GM23338 (cell line): ENCODE data around the gene PKP3. TPM values are rescaled to one million over a fixed set of nuclear protein-coding genes. Genes with fewer than 3 reads are reported as not detected.

Source experiments
- ATAC-seq: fragments of 200-7000 bp; cut with Tn5 transposase; 3 replicates; pipeline ENCODE4 v1.9.1; 2020
- DNase-seq: peaks from one replicate; pipeline ENCODE4 v3.0.0-alpha.2; 2015; ENCODE audit warnings: low spot score
- H2AFZ ChIP-seq: fragments of 200-600 bp; sonication (generic); 2 replicates; pipeline ENCODE4 v1.8.0; 2016; ENCODE audit warnings: antibody characterized with exemption, mild to moderate bottlenecking, moderate library complexity
- H3F3A ChIP-seq: fragments of 200-600 bp; sonication (generic); replicated peaks from 2 replicates; pipeline ENCODE4 v1.8.0; 2017; ENCODE audit warnings: antibody characterized with exemption, mixed run types, low read depth
- H3K27ac ChIP-seq: fragments of 200-600 bp; sonication (generic); 2 replicates; pipeline ENCODE4 v1.6.1; 2016; ENCODE audit warnings: low read depth
- H3K27me3 ChIP-seq: fragments of 200-600 bp; sonication (generic); 2 replicates; pipeline ENCODE4 v1.8.0; 2016; ENCODE audit warnings: mild to moderate bottlenecking, mixed run types, moderate library complexity; ENCODE audit not compliant: insufficient read depth
- H3K36me3 ChIP-seq: fragments of 200-600 bp; sonication (generic); 2 replicates; pipeline ENCODE4 v1.8.0; 2016; ENCODE audit warnings: mild to moderate bottlenecking; ENCODE audit not compliant: insufficient read depth
- H3K4me1 ChIP-seq: fragments of 200-600 bp; sonication (generic); 2 replicates; pipeline ENCODE4 v1.8.0; 2016; ENCODE audit warnings: mild to moderate bottlenecking, moderate library complexity; ENCODE audit not compliant: insufficient read depth
- H3K4me2 ChIP-seq: fragments of 200-600 bp; sonication (generic); 2 replicates; pipeline ENCODE4 v1.7.1; 2017; ENCODE audit warnings: mixed run types
- H3K4me3 ChIP-seq: fragments of 200-600 bp; sonication (generic); 2 replicates; pipeline ENCODE4 v1.6.1; 2016; ENCODE audit warnings: mixed run types
- H3K79me2 ChIP-seq: fragments of 200-600 bp; sonication (generic); replicated peaks from 2 replicates; pipeline ENCODE4 v1.8.0; 2017; ENCODE audit warnings: mild to moderate bottlenecking; ENCODE audit not compliant: insufficient read depth
- H3K9me2 ChIP-seq: fragments of 200-600 bp; sonication (generic); 2 replicates; pipeline ENCODE4 v1.8.0; 2017; ENCODE audit not compliant: insufficient read depth
- H4K20me1 ChIP-seq: fragments of 200-600 bp; sonication (generic); replicated peaks from 2 replicates; pipeline ENCODE4 v1.8.0; 2017; ENCODE audit warnings: mild to moderate bottlenecking; ENCODE audit not compliant: insufficient read depth
- H3K27ac Mint-ChIP-seq: 2 replicates; pipeline ENCODE4 v1.8.0; 2020; ENCODE audit warnings: inconsistent platforms, mild to moderate bottlenecking, moderate library complexity, mixed read lengths
- H3K27me3 Mint-ChIP-seq: 3 replicates; pipeline ENCODE4 v1.8.0; 2022; ENCODE audit warnings: low read depth, mild to moderate bottlenecking, moderate library complexity, mixed read lengths, inconsistent platforms; ENCODE audit not compliant: insufficient read depth, poor library complexity
- H3K36me3 Mint-ChIP-seq: 3 replicates; pipeline ENCODE4 v1.8.0; 2021; ENCODE audit warnings: low read depth, mild to moderate bottlenecking, inconsistent platforms, moderate library complexity, mixed read lengths
- H3K4me1 Mint-ChIP-seq: 3 replicates; pipeline ENCODE4 v1.8.0; 2020; ENCODE audit warnings: mild to moderate bottlenecking, inconsistent platforms, mixed read lengths
- H3K4me3 Mint-ChIP-seq: 3 replicates; pipeline ENCODE4 v1.8.0; 2021; ENCODE audit warnings: moderate library complexity, mild to moderate bottlenecking, inconsistent platforms, mixed read lengths
- H3K9me3 Mint-ChIP-seq: 3 replicates; pipeline ENCODE4 v1.8.0; 2020; ENCODE audit warnings: moderate library complexity, mild to moderate bottlenecking, inconsistent platforms, mixed read lengths
- CTCF ChIP-seq, 2 experiments: fragments of 200-600 bp in 1 of 2; sonication (generic) in 1 of 2; conservative IDR thresholded peaks; 2 replicates each; pipeline versions ENCODE4 v1.5.1 to v1.6.1; 2016 to 2017; ENCODE audit warnings: antibody characterized with exemption in 2 of 2, low read depth in 2 of 2, mild to moderate bottlenecking in 2 of 2, moderate library complexity in 1 of 2
- EZH2 ChIP-seq: fragments of 200-600 bp; sonication (generic); IDR thresholded peaks from one replicate; pipeline ENCODE4 v1.8.0; 2017; ENCODE audit warnings: antibody characterized with exemption, mild to moderate bottlenecking, low read depth; ENCODE audit not compliant: unreplicated experiment
- EZH2phosphoT487 ChIP-seq: fragments of 200-600 bp; sonication (generic); IDR thresholded peaks from one replicate; pipeline ENCODE4 v1.8.1; 2018; ENCODE audit warnings: antibody characterized with exemption; ENCODE audit not compliant: unreplicated experiment
- JUNB ChIP-seq: IDR thresholded peaks from one replicate; pipeline ENCODE4 v1.6.1; 2016; ENCODE audit warnings: antibody characterized with exemption; ENCODE audit not compliant: unreplicated experiment
- NANOG ChIP-seq: IDR thresholded peaks from 2 replicates; pipeline ENCODE4 v1.6.1; 2016; ENCODE audit warnings: antibody characterized with exemption, borderline replicate concordance
- POLR2AphosphoS5 ChIP-seq: IDR thresholded peaks from 2 replicates; pipeline ENCODE4 v1.6.1; 2016; ENCODE audit warnings: antibody characterized with exemption, low read depth
- ZNF114 ChIP-seq: fragments of 250-450 bp; sonication (Bioruptor Pico); IDR thresholded peaks from 2 replicates; pipeline ENCODE4 v1.5.0; 2020; ENCODE audit warnings: mild to moderate bottlenecking, moderate library complexity
- ZNF331 ChIP-seq: fragments of 250-450 bp; sonication (Bioruptor Pico); IDR thresholded peaks from 2 replicates; pipeline ENCODE4 v1.5.0; 2020; ENCODE audit warnings: low read depth, mild to moderate bottlenecking, moderate library complexity
- polyA plus RNA-seq: library from polyadenylated mRNA; unstranded; fragments of >200 nt; fragmentation: Nextera tagmentation; extraction: Ambion mirVana; gene quantifications from 2 replicates; pipeline ENCODE4 v1.2.1, GENCODE V29; 2016
- total RNA-seq: library from RNA; depleted of rRNA; stranded (reverse); fragments of >200 nt; shearing (Covaris generic); gene quantifications from 2 replicates; pipeline ENCODE4 v1.2.3, GENCODE V29; 2014
- TF ChIP-seq, protein P1 (sequence below): IDR thresholded peaks from 2 replicates; pipeline ENCODE4 v1.6.1; 2016; ENCODE audit warnings: antibody characterized with exemption
- TF ChIP-seq, protein P2 (sequence below): fragments of 250-450 bp; sonication (Bioruptor Pico); IDR thresholded peaks from 2 replicates; pipeline ENCODE4 v1.5.0; 2020; ENCODE audit warnings: mild to moderate bottlenecking, moderate library complexity

Gene PKP3
- total and polyA plus RNA-seq, 2 experiments from 2014 or later, result 7.2 to 23.0 TPM

GRCh38 chr11:417652-418342, 23.8 kb downstream of the PKP3 start:
- H3K27ac ChIP-seq, result no peak overlapping the region
- peaks cover 7% of the 10 kb centered on the region; the same call in 1 of the 2 replicates for H3K4me1 ChIP-seq
- Mint-ChIP-seq H3K4me3 (peak overlapping the region; percentile 74), H3K27me3 (peaks cover 23% of the 10 kb centered on the region), H3K4me1 (peaks cover 26% of the 10 kb centered on the region), H3K36me3 (no peaks in the 10 kb centered on the region), H3K27ac (peak overlapping the region; percentile 74; the same call in 1 of the 2 replicates), H3K9me3 (no peaks in the 10 kb centered on the region)
- peak overlapping the region; percentile 95 for H3K4me2 ChIP-seq
- ATAC-seq (peak; percentile 1), DNase-seq (no peak)
- no peaks in the 10 kb centered on the region for H3K36me3 ChIP-seq
- H3K27me3 ChIP-seq, result no peaks in the 10 kb centered on the region
- no peaks in the 10 kb centered on the region for H3K9me2 ChIP-seq
- H4K20me1 ChIP-seq, result no peaks in the 10 kb centered on the region; the same call in 1 of the 2 replicates
- H3F3A ChIP-seq, result peaks cover 7% of the 10 kb centered on the region
- peaks cover 5% of the 10 kb centered on the region for H3K79me2 ChIP-seq
- peak overlapping the region; percentile 78 for H3K4me3 ChIP-seq
- peak overlapping the region; percentile 91 for H2AFZ ChIP-seq
- no peak for TF ChIP-seq ZNF331
- TF ChIP-seq CTCF (conservative IDR thresholded peaks at IDR 0.05; ENCODE audit: low read depth in 2 of 2), result no peak
- TF ChIP-seq, protein P1, sequence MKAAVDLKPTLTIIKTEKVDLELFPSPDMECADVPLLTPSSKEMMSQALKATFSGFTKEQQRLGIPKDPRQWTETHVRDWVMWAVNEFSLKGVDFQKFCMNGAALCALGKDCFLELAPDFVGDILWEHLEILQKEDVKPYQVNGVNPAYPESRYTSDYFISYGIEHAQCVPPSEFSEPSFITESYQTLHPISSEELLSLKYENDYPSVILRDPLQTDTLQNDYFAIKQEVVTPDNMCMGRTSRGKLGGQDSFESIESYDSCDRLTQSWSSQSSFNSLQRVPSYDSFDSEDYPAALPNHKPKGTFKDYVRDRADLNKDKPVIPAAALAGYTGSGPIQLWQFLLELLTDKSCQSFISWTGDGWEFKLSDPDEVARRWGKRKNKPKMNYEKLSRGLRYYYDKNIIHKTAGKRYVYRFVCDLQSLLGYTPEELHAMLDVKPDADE, result no peak
- TF ChIP-seq POLR2AphosphoS5, result no peak
- no peak for TF ChIP-seq EZH2
- TF ChIP-seq NANOG, result no peak
- TF ChIP-seq ZNF114 (CRISPR knock-in tag), result no peak
- TF ChIP-seq, protein P2, sequence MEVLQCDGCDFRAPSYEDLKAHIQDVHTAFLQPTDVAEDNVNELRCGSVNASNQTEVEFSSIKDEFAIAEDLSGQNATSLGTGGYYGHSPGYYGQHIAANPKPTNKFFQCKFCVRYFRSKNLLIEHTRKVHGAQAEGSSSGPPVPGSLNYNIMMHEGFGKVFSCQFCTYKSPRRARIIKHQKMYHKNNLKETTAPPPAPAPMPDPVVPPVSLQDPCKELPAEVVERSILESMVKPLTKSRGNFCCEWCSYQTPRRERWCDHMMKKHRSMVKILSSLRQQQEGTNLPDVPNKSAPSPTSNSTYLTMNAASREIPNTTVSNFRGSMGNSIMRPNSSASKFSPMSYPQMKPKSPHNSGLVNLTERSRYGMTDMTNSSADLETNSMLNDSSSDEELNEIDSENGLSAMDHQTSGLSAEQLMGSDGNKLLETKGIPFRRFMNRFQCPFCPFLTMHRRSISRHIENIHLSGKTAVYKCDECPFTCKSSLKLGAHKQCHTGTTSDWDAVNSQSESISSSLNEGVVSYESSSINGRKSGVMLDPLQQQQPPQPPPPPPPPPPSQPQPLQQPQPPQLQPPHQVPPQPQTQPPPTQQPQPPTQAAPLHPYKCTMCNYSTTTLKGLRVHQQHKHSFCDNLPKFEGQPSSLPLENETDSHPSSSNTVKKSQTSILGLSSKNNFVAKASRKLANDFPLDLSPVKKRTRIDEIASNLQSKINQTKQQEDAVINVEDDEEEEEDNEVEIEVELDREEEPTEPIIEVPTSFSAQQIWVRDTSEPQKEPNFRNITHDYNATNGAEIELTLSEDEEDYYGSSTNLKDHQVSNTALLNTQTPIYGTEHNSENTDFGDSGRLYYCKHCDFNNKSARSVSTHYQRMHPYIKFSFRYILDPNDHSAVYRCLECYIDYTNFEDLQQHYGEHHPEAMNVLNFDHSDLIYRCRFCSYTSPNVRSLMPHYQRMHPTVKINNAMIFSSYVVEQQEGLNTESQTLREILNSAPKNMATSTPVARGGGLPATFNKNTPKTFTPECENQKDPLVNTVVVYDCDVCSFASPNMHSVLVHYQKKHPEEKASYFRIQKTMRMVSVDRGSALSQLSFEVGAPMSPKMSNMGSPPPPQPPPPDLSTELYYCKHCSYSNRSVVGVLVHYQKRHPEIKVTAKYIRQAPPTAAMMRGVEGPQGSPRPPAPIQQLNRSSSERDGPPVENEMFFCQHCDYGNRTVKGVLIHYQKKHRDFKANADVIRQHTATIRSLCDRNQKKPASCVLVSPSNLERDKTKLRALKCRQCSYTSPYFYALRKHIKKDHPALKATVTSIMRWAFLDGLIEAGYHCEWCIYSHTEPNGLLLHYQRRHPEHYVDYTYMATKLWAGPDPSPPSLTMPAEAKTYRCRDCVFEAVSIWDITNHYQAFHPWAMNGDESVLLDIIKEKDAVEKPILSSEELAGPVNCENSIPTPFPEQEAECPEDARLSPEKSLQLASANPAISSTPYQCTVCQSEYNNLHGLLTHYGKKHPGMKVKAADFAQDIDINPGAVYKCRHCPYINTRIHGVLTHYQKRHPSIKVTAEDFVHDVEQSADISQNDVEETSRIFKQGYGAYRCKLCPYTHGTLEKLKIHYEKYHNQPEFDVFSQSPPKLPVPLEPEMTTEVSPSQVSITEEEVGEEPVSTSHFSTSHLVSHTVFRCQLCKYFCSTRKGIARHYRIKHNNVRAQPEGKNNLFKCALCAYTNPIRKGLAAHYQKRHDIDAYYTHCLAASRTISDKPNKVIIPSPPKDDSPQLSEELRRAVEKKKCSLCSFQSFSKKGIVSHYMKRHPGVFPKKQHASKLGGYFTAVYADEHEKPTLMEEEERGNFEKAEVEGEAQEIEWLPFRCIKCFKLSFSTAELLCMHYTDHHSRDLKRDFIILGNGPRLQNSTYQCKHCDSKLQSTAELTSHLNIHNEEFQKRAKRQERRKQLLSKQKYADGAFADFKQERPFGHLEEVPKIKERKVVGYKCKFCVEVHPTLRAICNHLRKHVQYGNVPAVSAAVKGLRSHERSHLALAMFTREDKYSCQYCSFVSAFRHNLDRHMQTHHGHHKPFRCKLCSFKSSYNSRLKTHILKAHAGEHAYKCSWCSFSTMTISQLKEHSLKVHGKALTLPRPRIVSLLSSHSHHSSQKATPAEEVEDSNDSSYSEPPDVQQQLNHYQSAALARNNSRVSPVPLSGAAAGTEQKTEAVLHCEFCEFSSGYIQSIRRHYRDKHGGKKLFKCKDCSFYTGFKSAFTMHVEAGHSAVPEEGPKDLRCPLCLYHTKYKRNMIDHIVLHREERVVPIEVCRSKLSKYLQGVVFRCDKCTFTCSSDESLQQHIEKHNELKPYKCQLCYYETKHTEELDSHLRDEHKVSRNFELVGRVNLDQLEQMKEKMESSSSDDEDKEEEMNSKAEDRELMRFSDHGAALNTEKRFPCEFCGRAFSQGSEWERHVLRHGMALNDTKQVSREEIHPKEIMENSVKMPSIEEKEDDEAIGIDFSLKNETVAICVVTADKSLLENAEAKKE (CRISPR knock-in tag), result no peak
- TF ChIP-seq EZH2phosphoT487, result no peak
- TF ChIP-seq JUNB, result no peak
